Measurements from ENCODE around the gene DEDD.

The DEDD gene, protein sequence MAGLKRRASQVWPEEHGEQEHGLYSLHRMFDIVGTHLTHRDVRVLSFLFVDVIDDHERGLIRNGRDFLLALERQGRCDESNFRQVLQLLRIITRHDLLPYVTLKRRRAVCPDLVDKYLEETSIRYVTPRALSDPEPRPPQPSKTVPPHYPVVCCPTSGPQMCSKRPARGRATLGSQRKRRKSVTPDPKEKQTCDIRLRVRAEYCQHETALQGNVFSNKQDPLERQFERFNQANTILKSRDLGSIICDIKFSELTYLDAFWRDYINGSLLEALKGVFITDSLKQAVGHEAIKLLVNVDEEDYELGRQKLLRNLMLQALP

GRCh38 chr1:161132410-161133219, at the start of gene DEDD:
Gene DEDD (minus strand): TSS chr1:161132667. CDS start chr1:161124462, 8,205 bp downstream.
- in situ Hi-C loops (cut with HindIII; ENCODE audit: low sequenced_read_pairs), result no loop called here

DNA sequence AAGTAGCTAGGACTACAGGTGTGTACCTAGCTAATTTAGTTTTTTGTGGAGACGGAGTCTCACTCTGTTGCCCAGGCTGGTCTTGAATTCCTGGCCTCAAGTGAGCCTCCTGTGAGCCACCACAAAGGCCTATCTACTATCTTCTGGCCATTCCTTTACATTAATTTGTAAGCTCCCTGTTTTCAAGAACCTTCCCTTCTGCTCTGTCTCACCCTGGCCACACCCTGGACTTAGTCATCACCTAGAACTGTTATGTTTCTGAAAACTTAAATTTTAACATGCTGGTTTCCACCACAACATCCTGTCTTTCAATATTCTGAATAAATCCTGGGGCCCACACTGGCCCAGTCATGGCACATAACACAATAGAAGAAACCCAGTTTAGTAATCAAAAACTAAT, 49.7 kb upstream of the DEDD start:
- in situ Hi-C loops (cut with HindIII; ENCODE audit: low sequenced_read_pairs), result no loop called here

DNA sequence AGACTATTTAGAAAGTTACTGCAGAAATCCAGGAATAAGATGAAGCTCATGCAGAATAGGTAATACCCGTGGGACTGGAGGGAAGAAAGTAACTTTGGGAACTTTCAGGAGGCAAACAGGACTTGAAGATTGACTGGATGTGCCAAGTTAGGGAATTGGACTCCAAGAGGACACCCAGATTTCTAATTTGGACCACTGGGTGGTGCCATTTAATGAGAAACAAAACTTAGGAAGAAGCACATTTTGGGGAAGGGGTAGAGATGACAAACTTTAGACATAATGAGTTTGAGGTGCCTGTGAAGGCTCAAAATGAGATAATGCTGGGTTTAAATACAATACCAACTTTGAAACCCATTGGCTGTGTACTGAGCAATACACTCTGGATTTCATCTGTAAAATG, 48.2 kb upstream of the DEDD start:
- in situ Hi-C loops (cut with HindIII; ENCODE audit: low sequenced_read_pairs), result no loop called here

GRCh38 chr1:161179698-161180097, 47.2 kb upstream of the DEDD start:
- in situ Hi-C loops (cut with HindIII; ENCODE audit: low sequenced_read_pairs), result no loop called here

DNA sequence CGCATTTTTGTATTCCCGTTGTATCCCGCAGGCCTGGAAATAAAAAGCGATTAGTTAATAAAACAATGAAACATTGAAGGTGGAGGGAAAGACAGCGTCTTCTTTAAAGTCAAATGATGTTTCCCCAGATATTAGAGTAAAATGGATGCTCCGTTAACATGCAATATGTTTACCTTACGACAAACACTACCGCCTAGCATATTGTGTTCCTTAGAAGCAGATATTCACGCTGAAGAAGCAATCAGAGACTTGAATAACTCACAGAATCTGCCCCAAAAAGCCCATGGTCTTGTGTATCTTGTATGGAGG, 45.4 kb upstream of the DEDD start:
- in situ Hi-C loops (cut with HindIII; ENCODE audit: low sequenced_read_pairs), result no loop called here

- in situ Hi-C loops (cut with HindIII; ENCODE audit: low sequenced_read_pairs), result no loop called here
Observed at GRCh38 chr1:161177112-161177935, 44.9 kb upstream of the DEDD start, which contains the start of gene B4GALT3. Gene B4GALT3 (minus strand): TSS chr1:161177507. CDS start chr1:161176060, 1,447 bp downstream.

DNA sequence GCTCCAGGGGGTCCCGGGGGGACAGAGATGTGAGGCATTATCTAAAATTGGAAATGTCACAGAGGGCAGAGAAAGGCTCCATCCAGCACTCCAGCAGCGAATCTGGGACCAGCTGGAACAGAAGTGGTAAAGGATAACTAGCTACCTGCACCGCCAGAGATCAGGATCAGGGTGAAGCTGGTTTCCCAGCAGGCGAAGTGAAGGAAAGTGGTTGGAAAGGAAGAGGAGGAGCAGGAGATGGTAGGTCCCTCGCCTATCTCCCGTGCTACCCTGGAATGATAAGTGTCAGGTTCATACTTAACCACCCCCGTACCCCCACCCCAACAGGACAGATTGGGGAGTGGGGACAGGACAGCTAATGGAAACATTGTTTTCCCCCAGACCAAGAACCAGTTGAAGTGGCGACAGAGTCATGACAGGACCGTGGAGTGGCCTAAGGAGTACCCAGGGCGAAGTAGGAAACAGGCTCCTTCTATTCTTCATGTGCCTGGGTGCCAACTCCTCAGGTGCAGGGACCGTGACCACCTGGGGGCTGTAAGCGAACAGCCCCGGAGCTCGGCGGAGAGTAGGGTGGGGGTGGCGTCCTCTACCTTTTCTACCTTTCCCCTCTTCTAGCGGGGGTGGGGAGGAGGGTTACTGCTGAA, 44.1 kb upstream of the DEDD start:
- in situ Hi-C loops (cut with HindIII; ENCODE audit: low sequenced_read_pairs), result no loop called here

GRCh38 chr1:161175771-161176453, 43.4 kb upstream of the DEDD start:
- in situ Hi-C loops (cut with HindIII; ENCODE audit: low sequenced_read_pairs), result no loop called here

GRCh38 chr1:161174911-161175310, 42.4 kb upstream of the DEDD start:
- in situ Hi-C loops (cut with HindIII; ENCODE audit: low sequenced_read_pairs), result no loop called here

DNA sequence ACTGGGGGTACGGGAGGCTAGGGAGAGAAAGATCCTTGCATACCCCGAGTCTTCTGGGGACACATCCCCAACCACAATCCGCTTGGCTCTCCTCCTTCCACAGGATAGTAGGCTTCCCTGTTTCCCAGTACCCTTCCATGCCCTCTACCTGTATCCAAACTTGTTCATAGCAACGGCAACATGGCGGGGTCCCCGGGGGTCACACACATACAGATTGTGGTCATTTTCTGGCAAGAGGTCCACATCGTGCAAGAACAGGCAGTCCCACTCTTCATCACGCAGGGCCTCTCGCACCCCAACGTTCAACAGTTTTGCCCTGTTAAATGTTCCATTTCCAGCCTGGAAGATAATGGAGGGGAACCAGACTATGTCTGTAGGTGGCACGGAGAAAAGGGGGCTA, 41.2 kb upstream of the DEDD start:
- in situ Hi-C loops (cut with HindIII; ENCODE audit: low sequenced_read_pairs), result no loop called here

- in situ Hi-C loops (cut with HindIII; ENCODE audit: low sequenced_read_pairs), result no loop called here
Observed at GRCh38 chr1:161172776-161173376, 40.4 kb upstream of the DEDD start.

- in situ Hi-C loops (cut with HindIII; ENCODE audit: low sequenced_read_pairs), result no loop called here
Observed at GRCh38 chr1:161172349-161172748, 39.9 kb upstream of the DEDD start.

DNA sequence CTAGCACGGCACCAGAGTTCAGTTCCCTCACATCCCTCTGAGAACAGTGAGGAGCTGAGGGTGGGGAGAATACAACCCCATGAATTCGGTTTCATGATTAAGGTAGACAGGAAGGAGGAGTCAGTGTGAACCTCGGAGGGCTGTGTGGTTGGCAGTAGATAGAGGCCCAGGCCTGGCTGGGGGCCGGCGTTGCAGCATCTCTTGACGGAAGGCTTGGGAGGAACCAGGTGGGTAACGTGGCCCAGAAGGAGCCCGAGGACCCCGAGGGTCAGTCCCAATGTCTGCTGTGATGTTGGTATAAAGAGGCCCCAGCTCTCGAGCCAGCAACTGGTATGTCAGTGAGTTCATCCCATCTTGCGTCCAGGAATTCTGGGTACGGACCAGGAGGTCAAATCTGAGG, 39.2 kb upstream of the DEDD start:
- in situ Hi-C loops (cut with HindIII; ENCODE audit: low sequenced_read_pairs), result no loop called here

- in situ Hi-C loops (cut with HindIII; ENCODE audit: low sequenced_read_pairs), result no loop called here
Observed at GRCh38 chr1:161171191-161171590, 38.7 kb upstream of the DEDD start.

- in situ Hi-C loops (cut with HindIII; ENCODE audit: low sequenced_read_pairs), result no loop called here
Observed at GRCh38 chr1:161168906-161169305, 36.4 kb upstream of the DEDD start.

DNA sequence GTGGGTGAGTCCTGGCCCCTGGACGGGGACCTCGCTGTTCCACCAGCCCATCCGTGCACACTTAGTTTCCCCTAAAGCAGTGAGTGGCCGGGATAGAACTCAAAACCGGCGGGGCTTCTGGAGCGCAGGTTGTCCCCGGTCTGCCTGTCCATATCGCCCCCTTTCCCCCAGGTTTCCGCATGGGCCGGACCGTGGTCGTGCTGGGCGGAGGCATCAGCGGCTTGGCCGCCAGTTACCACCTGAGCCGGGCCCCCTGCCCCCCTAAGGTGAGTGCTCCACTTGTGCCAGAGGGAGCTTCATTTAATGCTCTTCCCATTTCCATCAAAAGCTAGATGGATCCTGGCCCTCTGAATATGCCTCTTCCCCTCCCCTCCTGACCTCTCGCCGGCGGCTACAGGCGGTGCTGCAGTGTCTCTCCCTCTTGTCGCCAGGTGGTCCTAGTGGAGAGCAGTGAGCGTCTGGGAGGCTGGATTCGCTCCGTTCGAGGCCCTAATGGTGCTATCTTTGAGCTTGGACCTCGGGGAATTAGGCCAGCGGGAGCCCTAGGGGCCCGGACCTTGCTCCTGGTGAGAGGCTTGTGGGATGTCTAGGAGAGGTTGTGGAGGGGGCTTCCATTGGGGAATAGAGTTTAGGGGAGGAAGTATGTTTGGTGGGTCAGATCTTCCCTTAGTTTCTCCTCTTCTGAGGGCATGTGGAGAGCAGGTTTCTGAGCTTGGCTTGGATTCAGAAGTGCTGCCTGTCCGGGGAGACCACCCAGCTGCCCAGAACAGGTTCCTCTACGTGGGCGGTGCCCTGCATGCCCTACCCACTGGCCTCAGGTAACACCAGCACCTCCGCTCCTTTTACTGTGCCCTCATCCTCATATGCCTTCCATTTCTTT, 34.4 kb upstream of the DEDD start:
- in situ Hi-C loops (cut with HindIII; ENCODE audit: low sequenced_read_pairs), result no loop called here

- in situ Hi-C loops (cut with HindIII; ENCODE audit: low sequenced_read_pairs), result no loop called here
Observed at GRCh38 chr1:161165742-161166668, 33.5 kb upstream of the DEDD start, which contains the start of gene PPOX. Gene PPOX (plus strand): TSS chr1:161166426. CDS start chr1:161166848, 422 bp downstream.
